Measurements from ENCODE around the gene NOXA1.
"Not testable (repeated sequence)": the region's sequence is repeated elsewhere in the genome, so short reads cannot be mapped to it uniquely, and the experiment has no call there.

Gene NOXA1

GRCh38 chr9:137422604-137423513, at the start of gene NOXA1, which contains the start of gene EXD3:
Gene NOXA1 (plus strand): TSS chr9:137423393. CDS start chr9:137423530, 137 bp downstream.
Gene EXD3 (minus strand): TSS chr9:137423162. CDS start chr9:137395357, 27,805 bp downstream.
- Mint-ChIP-seq H3K36me3 (peaks cover 2% of the 10 kb centered on the region), H3K4me3 (peak within 1 kb of the TSS; percentile 86), H3K9me3 (ENCODE audit: low read depth) (no peaks in the 10 kb centered on the region), H3K27me3 (no peaks in the 10 kb centered on the region), H3K27ac (peak within 1 kb of the TSS; percentile 6), H3K4me1 (ENCODE audit: low read depth) (peaks cover 14% of the 10 kb centered on the region)

GRCh38 chr9:137373611-137373980, 49.6 kb upstream of the NOXA1 start:
- no peaks in the 10 kb centered on the region for H3K27me3 Mint-ChIP-seq
- H3K9me3 Mint-ChIP-seq (ENCODE audit: low read depth): no peaks in the 10 kb centered on the region
- H3K36me3 Mint-ChIP-seq: no peaks in the 10 kb centered on the region
- no peak overlapping the region for H3K27ac Mint-ChIP-seq
- no peaks in the 10 kb centered on the region for H3K4me1 Mint-ChIP-seq (ENCODE audit: low read depth)
- no peak overlapping the region for H3K4me3 Mint-ChIP-seq

DNA sequence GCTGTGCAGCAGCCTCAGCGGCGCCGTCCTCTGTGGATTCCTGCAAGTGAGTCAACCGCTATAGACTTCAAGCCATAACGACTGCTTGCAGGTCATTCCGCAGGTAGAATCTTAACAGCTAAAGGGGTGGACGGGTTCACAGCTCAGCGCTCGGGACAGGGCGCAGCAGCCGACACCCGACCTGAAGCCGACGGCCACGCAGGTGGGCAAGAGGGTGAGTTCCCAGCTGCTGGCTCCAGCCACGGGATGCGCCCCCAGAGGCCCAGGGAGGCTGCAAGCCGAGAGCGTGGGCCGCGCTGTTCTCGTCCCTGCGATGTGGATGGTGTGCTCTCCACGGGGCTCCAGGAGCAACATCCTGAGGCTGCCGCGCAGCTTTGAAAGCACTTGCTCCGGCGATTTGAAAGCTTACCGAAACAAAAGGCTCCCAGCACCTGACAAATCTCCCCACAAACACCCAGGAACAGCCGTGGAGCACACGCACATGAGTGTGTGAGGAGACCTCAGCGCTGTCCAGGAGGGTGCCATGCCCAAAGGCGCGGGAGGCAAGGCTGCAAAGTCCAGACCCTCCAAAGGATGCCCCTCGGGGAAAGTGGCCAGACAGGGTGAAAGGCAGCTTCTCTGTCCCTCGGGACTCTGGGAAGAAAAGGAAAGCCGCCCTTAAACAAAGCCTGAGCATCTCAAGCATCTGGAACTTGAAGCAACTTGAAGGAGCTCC, 48.9 kb upstream of the NOXA1 start:
- Mint-ChIP-seq H3K9me3 (ENCODE audit: low read depth) (no peaks in the 10 kb centered on the region), H3K27ac (no peak overlapping the region), H3K4me1 (ENCODE audit: low read depth) (no peaks in the 10 kb centered on the region), H3K36me3 (no peaks in the 10 kb centered on the region), H3K4me3 (no peak overlapping the region), H3K27me3 (no peaks in the 10 kb centered on the region)

GRCh38 chr9:137375321-137376058, 47.7 kb upstream of the NOXA1 start:
- H3K9me3 Mint-ChIP-seq (ENCODE audit: low read depth): no peaks in the 10 kb centered on the region
- H3K4me3 Mint-ChIP-seq: no peak overlapping the region
- no peak overlapping the region for H3K27ac Mint-ChIP-seq
- H3K36me3 Mint-ChIP-seq: no peaks in the 10 kb centered on the region
- no peaks in the 10 kb centered on the region for H3K4me1 Mint-ChIP-seq (ENCODE audit: low read depth)
- H3K27me3 Mint-ChIP-seq: no peaks in the 10 kb centered on the region

GRCh38 chr9:137376386-137376785, 46.8 kb upstream of the NOXA1 start:
- Mint-ChIP-seq H3K27me3 (no peaks in the 10 kb centered on the region), H3K9me3 (ENCODE audit: low read depth) (no peaks in the 10 kb centered on the region), H3K4me1 (ENCODE audit: low read depth) (no peaks in the 10 kb centered on the region), H3K36me3 (no peaks in the 10 kb centered on the region), H3K27ac (no peak overlapping the region), H3K4me3 (no peak overlapping the region)

DNA sequence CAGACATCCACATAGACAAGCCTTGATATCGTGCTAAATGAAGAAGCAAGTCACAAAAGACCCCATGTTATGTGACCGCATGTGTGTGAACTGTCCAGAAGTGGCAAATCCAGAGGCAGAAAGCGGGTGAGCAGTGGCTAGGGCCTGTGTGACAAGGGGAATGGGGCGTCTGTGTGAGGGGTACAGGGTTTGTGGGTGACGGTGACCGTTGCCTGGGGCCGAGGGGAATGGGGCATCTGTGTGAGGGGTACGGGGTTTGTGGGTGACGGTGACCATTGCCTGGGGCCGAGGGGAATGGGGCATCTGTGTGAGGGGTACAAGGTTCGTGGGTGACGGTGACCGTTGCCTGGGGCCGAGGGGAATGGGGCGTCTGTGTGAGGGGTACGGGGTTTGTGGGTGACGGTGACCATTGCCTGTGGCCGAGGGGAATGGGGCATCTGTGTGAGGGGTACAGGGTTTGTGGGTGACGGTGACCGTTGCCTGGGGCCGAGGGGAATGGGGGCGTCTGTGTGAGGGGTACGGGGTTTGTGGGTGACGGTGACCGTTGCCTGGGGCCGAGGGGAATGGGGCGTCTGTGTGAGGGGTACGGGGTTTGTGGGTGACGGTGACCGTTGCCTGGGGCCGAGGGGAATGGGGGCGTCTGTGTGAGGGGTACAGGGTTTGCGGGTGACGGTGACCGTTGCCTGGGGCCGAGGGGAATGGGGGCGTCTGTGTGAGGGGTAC, 44.3 kb upstream of the NOXA1 start:
- not testable (repeated sequence) for H3K4me3 Mint-ChIP-seq; H3K27me3 Mint-ChIP-seq; H3K27ac Mint-ChIP-seq; H3K4me1 Mint-ChIP-seq (ENCODE audit: low read depth); H3K9me3 Mint-ChIP-seq (ENCODE audit: low read depth); H3K36me3 Mint-ChIP-seq

DNA sequence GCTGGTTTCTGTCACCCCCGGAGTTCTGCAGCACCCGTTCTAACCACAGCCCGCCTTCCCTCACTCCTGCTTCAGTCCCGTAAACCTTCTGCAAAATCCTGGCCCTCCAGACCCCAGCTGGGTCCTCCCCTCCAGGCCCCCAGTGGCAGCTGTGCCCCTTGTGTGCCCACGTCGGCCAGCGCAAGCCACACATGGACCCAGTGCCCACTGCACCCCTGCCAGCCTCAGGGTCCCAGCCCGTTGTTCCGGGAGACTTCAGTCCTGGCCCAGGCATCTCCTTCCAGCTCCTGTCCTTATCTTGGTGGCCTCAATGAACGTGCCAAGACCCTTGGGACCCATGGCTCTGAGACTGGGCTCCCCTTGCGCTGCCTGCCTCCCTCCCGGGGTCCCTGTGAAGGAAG, 43.4 kb upstream of the NOXA1 start:
- Mint-ChIP-seq H3K4me3 (no peak overlapping the region), H3K27ac (no peak overlapping the region), H3K9me3 (ENCODE audit: low read depth) (no peaks in the 10 kb centered on the region), H3K36me3 (no peaks in the 10 kb centered on the region), H3K4me1 (ENCODE audit: low read depth) (peaks cover 1% of the 10 kb centered on the region), H3K27me3 (no peaks in the 10 kb centered on the region)

GRCh38 chr9:137380171-137380570, 43.0 kb upstream of the NOXA1 start:
- Mint-ChIP-seq H3K4me1 (ENCODE audit: low read depth) (peaks cover 1% of the 10 kb centered on the region), H3K36me3 (no peaks in the 10 kb centered on the region), H3K9me3 (ENCODE audit: low read depth) (no peaks in the 10 kb centered on the region), H3K27ac (no peak overlapping the region), H3K4me3 (no peak overlapping the region), H3K27me3 (no peaks in the 10 kb centered on the region)

- Mint-ChIP-seq H3K4me3 (no peak overlapping the region), H3K9me3 (ENCODE audit: low read depth) (no peaks in the 10 kb centered on the region), H3K36me3 (no peaks in the 10 kb centered on the region), H3K27ac (no peak overlapping the region), H3K4me1 (ENCODE audit: low read depth) (peaks cover 1% of the 10 kb centered on the region), H3K27me3 (no peaks in the 10 kb centered on the region)
These were observed 42.6 kb upstream of the NOXA1 start for GRCh38 chr9:137380606-137381005.

DNA sequence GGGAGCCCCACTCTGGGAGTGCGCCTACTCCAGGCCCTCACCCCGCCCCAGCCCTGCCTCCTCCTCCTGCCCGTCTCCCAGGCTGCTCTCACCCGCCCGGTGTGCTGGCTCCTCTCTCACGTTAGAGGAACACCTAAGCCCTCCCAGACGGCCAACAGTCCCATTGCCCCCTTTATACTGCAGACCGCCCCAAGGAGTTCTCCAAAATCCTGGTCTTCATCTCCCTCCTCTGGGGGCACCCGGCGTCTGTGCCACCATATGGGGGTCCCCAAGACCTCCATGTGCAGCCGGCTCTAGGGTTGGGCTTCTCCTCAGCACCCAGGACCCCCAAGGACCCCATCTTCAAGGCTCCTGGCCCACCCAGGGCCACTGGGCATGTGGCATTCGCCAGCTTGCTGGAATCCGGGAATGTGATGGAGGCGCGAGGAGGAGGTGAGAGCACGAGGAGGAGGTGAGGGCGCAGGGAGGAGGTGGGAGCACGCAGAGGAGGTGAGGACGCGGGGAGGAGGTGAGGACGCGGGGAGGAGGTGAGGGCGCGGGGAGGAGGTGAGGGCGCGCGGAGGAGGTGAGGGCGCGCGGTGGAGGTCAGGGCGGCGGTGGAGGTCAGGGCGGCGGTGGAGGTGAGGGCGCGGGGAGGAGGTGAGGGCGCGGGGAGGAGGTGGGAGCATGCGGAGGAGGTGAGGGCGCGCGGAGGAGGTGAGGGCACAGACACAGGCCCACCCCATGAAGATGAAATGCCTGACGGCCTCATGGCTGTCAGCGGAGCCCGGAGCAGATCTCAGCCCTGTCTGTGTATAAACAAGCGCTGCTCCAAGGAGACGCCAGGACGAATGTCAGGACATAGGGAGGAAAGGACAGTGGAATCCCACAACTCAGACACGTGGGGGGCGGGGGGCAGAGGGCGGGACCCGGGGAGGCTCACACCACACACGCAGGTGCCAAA, 41.4 kb upstream of the NOXA1 start:
- no peaks in the 10 kb centered on the region for H3K27me3 Mint-ChIP-seq
- no peaks in the 10 kb centered on the region for H3K9me3 Mint-ChIP-seq (ENCODE audit: low read depth)
- H3K4me3 Mint-ChIP-seq: no peak overlapping the region
- H3K4me1 Mint-ChIP-seq (ENCODE audit: low read depth): peaks cover 5% of the 10 kb centered on the region
- H3K27ac Mint-ChIP-seq: no peak overlapping the region
- H3K36me3 Mint-ChIP-seq: no peaks in the 10 kb centered on the region

GRCh38 chr9:137382444-137383080, 40.6 kb upstream of the NOXA1 start:
- Mint-ChIP-seq H3K36me3 (no peaks in the 10 kb centered on the region), H3K27me3 (no peaks in the 10 kb centered on the region), H3K4me3 (no peak overlapping the region), H3K27ac (no peak overlapping the region), H3K9me3 (ENCODE audit: low read depth) (no peaks in the 10 kb centered on the region), H3K4me1 (ENCODE audit: low read depth) (peaks cover 10% of the 10 kb centered on the region)

GRCh38 chr9:137383081-137383783, 40.0 kb upstream of the NOXA1 start:
- Mint-ChIP-seq H3K9me3 (ENCODE audit: low read depth) (no peaks in the 10 kb centered on the region), H3K4me3 (no peak overlapping the region), H3K36me3 (no peaks in the 10 kb centered on the region), H3K27ac (no peak overlapping the region), H3K4me1 (ENCODE audit: low read depth) (peaks cover 10% of the 10 kb centered on the region), H3K27me3 (no peaks in the 10 kb centered on the region)

All from activated naive CD8-positive, alpha-beta T cell (primary cell).